GM19324 (cell line): ENCODE measurements around the gene ORMDL3.
"Not testable (repeated sequence)": the region's sequence is repeated elsewhere in the genome, so short reads cannot be mapped to it uniquely, and the experiment has no call there.

Experiments
- ATAC-seq: cut with Tn5 transposase; IDR thresholded peaks from one replicate; pipeline ENCODE4 v1.9.1; 2021; ENCODE audit warnings: mild to moderate bottlenecking, moderate library complexity; ENCODE audit not compliant: unreplicated experiment, low FRiP score

ORMDL3 gene

DNA sequence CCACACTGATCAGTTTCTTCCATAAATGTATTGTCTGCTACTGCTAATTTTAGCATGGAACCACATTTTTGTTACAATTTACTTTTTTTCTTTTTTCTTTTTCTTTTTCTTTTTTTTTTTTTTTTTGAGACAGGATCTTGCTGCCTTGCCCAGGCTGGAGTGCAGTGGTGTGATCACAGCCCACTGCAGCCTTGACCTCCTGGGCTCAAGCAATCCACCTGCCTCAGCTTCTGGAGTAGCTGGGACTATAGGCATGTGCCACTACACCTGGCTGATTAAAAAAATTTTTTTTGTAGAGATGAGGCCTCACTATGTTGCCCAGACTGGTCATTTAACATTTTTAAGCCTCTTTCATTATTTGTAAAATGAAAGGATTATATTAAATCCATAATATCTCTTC lies 40.3 kb downstream of the ORMDL3 start:
- ATAC-seq, result no peak

DNA sequence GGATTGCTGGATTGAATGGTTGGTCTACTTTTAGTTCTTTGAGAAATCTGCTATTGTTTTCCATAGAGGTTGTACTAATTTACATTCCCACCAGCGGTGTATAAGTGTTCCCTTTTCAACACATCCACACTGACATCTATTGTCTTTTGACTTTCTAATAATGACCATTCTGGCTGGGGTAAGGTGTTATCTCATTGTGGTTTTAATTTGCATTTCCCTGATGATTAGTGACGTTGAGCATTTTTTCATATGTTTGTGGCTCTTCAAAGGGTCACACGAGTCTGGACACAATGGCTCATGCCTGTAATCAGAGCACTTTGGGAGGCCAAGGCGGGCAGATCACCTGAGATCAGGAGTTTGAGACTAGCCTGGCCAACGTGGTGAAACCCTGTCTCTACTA lies 41.3 kb downstream of the ORMDL3 start:
- ATAC-seq, result not testable (repeated sequence)

DNA sequence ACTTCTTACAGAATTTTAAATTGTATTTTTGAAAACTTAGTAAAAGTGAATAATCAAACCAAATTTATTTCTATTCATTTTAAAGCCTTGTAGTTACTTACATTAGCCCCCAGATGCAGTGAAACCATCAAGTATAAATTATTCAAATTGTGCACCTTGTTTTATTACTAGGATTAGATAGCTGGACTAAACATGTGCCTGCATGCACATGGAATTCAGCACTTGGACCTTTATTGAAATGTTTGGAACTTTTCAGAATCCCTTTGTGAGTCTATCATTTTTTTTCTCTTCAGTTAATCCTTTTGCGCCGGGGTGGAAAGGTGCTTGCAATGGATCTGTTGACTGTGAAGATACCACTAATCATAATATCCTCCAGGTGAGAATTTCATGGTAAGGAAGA lies 54.6 kb downstream of the ORMDL3 start:
- ATAC-seq, result no peak

DNA sequence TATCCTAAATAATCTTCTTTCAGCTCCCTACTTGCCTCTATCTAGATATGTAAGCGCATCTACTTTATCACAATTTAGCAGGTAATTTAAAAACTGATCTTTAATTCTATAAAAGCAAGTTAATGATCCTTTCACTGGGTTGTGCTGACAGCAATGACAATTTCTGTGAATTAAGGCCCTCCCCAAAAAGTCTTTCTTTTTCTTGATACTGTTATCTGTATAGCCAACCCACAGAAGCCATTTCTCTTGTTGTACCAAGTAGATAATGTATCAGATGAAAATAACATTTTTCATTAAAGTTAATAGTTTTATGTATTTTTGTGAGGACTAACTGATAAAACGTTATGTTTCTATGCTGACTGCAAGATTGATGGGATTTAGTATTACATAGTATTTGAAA lies 55.6 kb downstream of the ORMDL3 start:
- ATAC-seq, result no peak
